ENCODE data around the gene B4GALT4. TPM values are rescaled to one million over a fixed set of nuclear protein-coding genes. Genes with fewer than 3 reads are reported as not detected.
"Not testable (repeated sequence)": the region's sequence is repeated elsewhere in the genome, so short reads cannot be mapped to it uniquely, and the experiment has no call there.

B4GALT4 gene
- total RNA-seq, 1 donor: 22.4 TPM

GRCh38 chr3:119175872-119176756, 64.6 kb downstream of the B4GALT4 start:
- no peak for TF ChIP-seq CTCF (IDR thresholded peaks at IDR 0.05; ENCODE audit: insufficient read depth, low read length)
- no peak overlapping the region for H3K4me3 ChIP-seq (ENCODE audit: low read depth, low read length)
- DNase-seq (ENCODE audit: low read depth): peak; percentile 74

- no peak for TF ChIP-seq CTCF (IDR thresholded peaks at IDR 0.05; ENCODE audit: insufficient read depth, low read length)
- H3K4me3 ChIP-seq (ENCODE audit: low read depth, low read length): no peak within 1 kb of the TSS
- DNase-seq (ENCODE audit: low read depth): no peak
Measured at GRCh38 chr3:119173325-119173724, 67.4 kb downstream of the B4GALT4 start, which contains the start of gene UPK1B. Gene UPK1B, plus strand, starts transcription at chr3:119173598. Its CDS starts 13,144 bp downstream, at chr3:119186742.

- no peak overlapping the region for H3K4me3 ChIP-seq (ENCODE audit: low read depth, low read length)
- no peak for TF ChIP-seq CTCF (IDR thresholded peaks at IDR 0.05; ENCODE audit: insufficient read depth, low read length)
- DNase-seq (ENCODE audit: low read depth): no peak
Measured at GRCh38 chr3:119170821-119171220, 69.9 kb downstream of the B4GALT4 start.

GRCh38 chr3:119164745-119165144, 75.9 kb downstream of the B4GALT4 start:
- H3K4me3 ChIP-seq (ENCODE audit: low read depth, low read length); DNase-seq (ENCODE audit: low read depth): not testable (repeated sequence)

Other genes with a start within 250 kb of the B4GALT4 start
- gene IGSF11, start 206.0 kb downstream of the B4GALT4 start, total RNA-seq (ENCODE audit: low replicate concordance): not detected in 2 replicates
- gene TEX55, start 94.7 kb downstream of the B4GALT4 start, total RNA-seq (ENCODE audit: low replicate concordance): not detected in 2 replicates
- 0.09 TPM in 1 of 2 replicates, not detected in the other for gene UPK1B, start 67.3 kb downstream of the B4GALT4 start, total RNA-seq (ENCODE audit: low replicate concordance)
- 11.4 and 23.5 TPM in 2 replicates for gene ARHGAP31, start 53.5 kb upstream of the B4GALT4 start, total RNA-seq (ENCODE audit: low replicate concordance)
- gene TMEM39A, start 222.7 kb upstream of the B4GALT4 start, total RNA-seq (ENCODE audit: low replicate concordance): 56.7 and 68.7 TPM in 2 replicates
- gene POGLUT1, start 228.1 kb upstream of the B4GALT4 start, total RNA-seq (ENCODE audit: low replicate concordance): 6.1 and 23.0 TPM in 2 replicates

All from fibroblast of the aortic adventitia (primary cell).